ENCODE data around the gene C16orf89.
"Not testable (repeated sequence)": the region's sequence is repeated elsewhere in the genome, so short reads cannot be mapped to it uniquely, and the experiment has no call there.

DNA sequence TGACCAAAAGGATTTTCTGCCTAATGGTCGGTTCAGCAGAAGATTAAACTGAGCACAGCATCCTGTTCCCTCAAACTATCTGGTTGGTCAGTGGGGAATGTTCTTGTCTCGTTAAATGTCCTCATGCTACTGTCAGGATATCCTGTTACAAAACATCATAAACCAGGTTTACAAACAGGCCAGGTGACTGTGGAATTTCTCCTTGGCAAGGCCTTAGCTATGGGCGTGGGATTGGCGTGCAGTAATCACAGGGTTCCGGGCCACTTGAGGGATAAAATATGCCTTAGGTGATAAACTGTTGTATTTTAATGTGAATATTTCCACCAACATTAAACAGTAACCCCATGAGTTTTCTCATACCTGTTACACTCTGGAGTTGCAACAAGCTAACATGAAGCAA lies 39.3 kb upstream of the C16orf89 start:
- not testable (repeated sequence) for TF ChIP-seq CTCF, EP300, POLR2A, POLR2AphosphoS5 (IDR thresholded peaks at IDR 0.05)
